Lower lobe of right lung (tissue), 2 donors: Measurements from ENCODE around the gene SART1. TPM values are rescaled to one million over a fixed set of nuclear protein-coding genes. Genes with fewer than 3 reads are reported as not detected.

Source experiments
- ATAC-seq, 2 donors: fragments of 200-7000 bp; cut with Tn5 transposase; one replicate each; pipeline ENCODE4 v1.9.1; 2020 to 2022; ENCODE audit warnings: mild to moderate bottlenecking in 2 of 2, moderate library complexity in 2 of 2
- DNase-seq: peaks from one replicate; pipeline ENCODE4 v3.0.0-alpha.2; 2020
- H3K27ac ChIP-seq: fragments of 200-600 bp; one replicate; pipeline ENCODE4 v1.8.0; 2022
- H3K27me3 ChIP-seq: fragments of 200-600 bp; one replicate; pipeline ENCODE4 v1.8.0; 2022; ENCODE audit warnings: low read depth
- H3K36me3 ChIP-seq: fragments of 200-600 bp; one replicate; pipeline ENCODE4 v1.8.0; 2022; ENCODE audit warnings: mild to moderate bottlenecking
- H3K4me1 ChIP-seq: fragments of 200-600 bp; one replicate; pipeline ENCODE4 v1.8.0; 2022
- H3K4me3 ChIP-seq: fragments of 200-600 bp; one replicate; pipeline ENCODE4 v1.8.0; 2022; ENCODE audit warnings: mild to moderate bottlenecking
- H3K9me3 ChIP-seq: fragments of 200-600 bp; one replicate; pipeline ENCODE4 v1.8.0; 2022
- intact Hi-C: fragments of 100-400 bp; cut with DNase I; formaldehyde crosslinking; loops from one replicate; pipeline ENCODE4 v1.11.0; 2022
- total RNA-seq: library from RNA; stranded (reverse); fragmentation: NEBNext Ultra II Directional; extraction: Animal tissue kit (Norgen Biotek cat#: 25700); gene quantifications from one replicate; pipeline ENCODE4 v1.2.1, GENCODE V29; 2021
- TF ChIP-seq, protein P1 (sequence below): fragments of 200-600 bp; IDR thresholded peaks from one replicate; pipeline ENCODE4 v1.8.0; 2022; ENCODE audit warnings: antibody characterized with exemption, mild to moderate bottlenecking
- donor health status: DM: no; HTN: yes; CAD: no; lungs with severe emphysema.

The SART1 gene
- total RNA-seq, 1 donor from 2014 or later = 51.0 TPM

DNA sequence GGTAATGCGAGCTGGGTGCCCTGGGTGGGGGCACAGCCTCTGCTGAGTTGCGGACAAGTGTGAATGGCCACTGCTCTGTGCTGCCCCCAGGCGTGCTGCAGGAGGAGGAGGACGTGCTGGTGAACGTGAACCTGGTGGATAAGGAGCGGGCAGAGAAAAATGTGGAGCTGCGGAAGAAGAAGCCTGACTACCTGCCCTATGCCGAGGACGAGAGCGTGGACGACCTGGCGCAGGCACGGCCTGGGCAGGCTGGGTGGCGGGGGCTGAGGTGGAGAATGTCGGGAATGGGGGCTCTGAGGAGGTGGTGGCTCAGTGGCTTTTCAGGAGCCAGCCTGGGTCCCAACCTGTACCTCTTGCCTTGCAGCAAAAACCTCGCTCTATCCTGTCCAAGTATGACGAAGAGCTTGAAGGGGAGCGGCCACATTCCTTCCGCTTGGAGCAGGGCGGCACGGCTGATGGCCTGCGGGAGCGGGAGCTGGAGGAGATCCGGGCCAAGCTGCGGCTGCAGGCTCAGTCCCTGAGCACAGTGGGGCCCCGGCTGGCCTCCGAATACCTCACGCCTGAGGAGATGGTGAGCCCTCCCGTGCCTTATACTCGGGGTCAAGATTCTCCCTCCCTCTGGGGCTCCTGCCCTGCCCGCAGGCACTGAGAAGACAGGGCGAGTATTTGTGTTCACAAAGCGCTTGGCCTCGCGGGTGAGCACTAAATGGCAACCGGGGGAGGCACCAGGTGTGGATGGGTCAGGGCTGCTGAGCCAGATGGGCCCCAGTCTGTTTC, 4.6 kb downstream of the SART1 start:
- Histone ChIP-seq H3K4me3 (no peak overlapping the region), H3K27ac (no peak overlapping the region), H3K36me3 (peaks cover 73% of the 10 kb centered on the region), H3K4me1 (peaks cover 48% of the 10 kb centered on the region), H3K9me3 (no peaks in the 10 kb centered on the region), H3K27me3 (no peaks in the 10 kb centered on the region)
- ATAC-seq (no peak), DNase-seq (no peak)
- TF ChIP-seq, protein P1, sequence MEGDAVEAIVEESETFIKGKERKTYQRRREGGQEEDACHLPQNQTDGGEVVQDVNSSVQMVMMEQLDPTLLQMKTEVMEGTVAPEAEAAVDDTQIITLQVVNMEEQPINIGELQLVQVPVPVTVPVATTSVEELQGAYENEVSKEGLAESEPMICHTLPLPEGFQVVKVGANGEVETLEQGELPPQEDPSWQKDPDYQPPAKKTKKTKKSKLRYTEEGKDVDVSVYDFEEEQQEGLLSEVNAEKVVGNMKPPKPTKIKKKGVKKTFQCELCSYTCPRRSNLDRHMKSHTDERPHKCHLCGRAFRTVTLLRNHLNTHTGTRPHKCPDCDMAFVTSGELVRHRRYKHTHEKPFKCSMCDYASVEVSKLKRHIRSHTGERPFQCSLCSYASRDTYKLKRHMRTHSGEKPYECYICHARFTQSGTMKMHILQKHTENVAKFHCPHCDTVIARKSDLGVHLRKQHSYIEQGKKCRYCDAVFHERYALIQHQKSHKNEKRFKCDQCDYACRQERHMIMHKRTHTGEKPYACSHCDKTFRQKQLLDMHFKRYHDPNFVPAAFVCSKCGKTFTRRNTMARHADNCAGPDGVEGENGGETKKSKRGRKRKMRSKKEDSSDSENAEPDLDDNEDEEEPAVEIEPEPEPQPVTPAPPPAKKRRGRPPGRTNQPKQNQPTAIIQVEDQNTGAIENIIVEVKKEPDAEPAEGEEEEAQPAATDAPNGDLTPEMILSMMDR = no peak
- intact Hi-C loops = no loop called here

DNA sequence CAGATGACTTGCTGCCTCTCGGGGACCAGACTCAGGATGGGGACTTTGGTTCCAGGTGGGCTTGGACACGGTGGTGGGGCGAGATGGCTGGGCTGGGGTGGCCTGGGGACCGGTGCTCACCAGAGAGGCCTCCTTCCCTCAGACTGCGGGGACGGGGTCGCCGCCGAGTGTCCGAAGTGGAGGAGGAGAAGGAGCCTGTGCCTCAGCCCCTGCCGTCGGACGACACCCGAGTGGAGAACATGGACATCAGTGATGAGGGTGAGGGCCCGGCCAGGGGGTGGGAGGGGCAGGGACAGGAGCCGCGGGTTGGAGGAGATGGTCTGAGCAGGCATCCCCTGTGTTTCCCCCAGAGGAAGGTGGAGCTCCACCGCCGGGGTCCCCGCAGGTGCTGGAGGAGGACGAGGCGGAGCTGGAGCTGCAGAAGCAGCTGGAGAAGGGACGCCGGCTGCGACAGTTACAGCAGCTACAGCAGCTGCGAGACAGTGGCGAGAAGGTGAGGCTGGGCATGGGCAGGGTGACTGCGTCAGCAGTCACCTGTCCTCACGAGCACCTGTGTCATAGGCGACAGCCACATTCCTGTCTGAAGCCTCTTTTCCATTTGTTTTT, 5.9 kb downstream of the SART1 start:
- no peak for DNase-seq
- ATAC-seq = no peak
- no peaks in the 10 kb centered on the region for H3K27me3 ChIP-seq
- intact Hi-C loops = no loop called here
- H3K36me3 ChIP-seq = peaks cover 81% of the 10 kb centered on the region
- no peak overlapping the region for H3K4me3 ChIP-seq
- peaks cover 45% of the 10 kb centered on the region for H3K4me1 ChIP-seq
- no peaks in the 10 kb centered on the region for H3K9me3 ChIP-seq
- TF ChIP-seq, protein P1 = no peak
- no peak overlapping the region for H3K27ac ChIP-seq

DNA sequence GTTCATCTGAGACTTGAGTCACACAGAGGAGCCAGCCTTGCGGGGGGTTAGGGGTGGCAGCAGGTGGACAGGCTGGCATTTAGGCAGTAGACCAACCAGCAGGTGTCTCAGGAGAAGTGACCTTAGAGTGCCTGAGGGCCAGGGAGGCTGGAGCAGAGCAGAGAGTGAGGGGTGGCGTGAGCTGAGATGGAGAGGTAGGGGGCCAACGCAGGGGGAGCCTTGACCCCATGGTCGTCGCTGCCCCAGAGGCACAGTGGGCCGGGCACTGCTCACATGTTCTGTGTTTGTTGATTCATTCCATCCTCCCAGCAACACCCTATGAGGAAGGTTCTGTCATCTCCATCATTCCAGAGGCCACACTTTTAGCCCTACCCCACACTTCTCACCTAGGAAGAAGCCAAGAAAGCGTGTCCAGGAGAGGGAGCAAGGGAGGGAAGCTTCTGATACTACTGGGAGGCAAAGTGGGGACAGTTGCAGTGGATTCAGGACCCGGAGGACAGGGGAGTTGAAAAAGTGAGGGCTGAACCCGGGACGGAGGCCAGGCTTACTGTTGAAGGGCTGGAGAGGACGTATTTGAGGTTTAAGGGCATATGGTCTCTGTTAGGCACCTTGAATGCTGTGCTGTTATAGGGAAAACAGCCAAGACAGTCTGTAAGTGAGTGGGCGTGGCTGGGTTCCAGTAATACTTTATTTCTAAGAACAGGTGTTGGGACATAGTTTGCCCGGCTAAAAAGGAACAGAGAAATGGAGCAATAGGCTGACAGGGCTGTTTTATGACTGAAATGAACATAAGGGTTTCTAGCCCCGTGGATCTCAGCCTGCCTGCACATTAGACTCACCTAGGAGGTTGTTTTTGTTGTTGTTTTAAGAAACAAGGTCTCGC, 7.3 kb downstream of the SART1 start:
- H3K27me3 ChIP-seq = no peaks in the 10 kb centered on the region
- no peak overlapping the region for H3K4me3 ChIP-seq
- DNase-seq (peak; percentile 66), ATAC-seq (peak; percentile 84 to 90)
- H3K4me1 ChIP-seq = peaks cover 31% of the 10 kb centered on the region
- H3K9me3 ChIP-seq = no peaks in the 10 kb centered on the region
- H3K27ac ChIP-seq = peak overlapping the region; percentile 73
- intact Hi-C loops = no loop called here
- H3K36me3 ChIP-seq = peaks cover 86% of the 10 kb centered on the region
- TF ChIP-seq, protein P1 = peak; percentile 11

DNA sequence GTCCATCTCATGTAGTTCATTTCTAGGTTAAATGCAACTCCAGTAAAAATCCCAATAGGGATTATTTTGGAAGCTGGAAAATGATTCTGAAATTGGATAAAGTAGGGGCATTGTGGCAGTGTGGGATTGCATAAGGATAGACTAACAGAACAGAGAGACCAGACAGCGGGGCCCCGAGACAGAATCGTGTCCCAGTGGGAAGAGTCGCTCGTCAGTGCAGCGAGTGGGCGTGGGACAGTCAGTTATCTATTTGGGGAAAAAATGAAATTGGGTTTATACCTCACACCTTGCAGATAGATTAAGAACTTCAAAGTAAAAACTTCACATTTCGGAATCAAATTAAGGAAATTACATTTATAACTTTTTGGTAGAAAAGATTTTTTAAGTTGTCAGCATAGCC, 10.6 kb downstream of the SART1 start:
- H3K27ac ChIP-seq = no peak overlapping the region
- H3K9me3 ChIP-seq = no peaks in the 10 kb centered on the region
- no peak overlapping the region for H3K4me3 ChIP-seq
- no peak for DNase-seq
- intact Hi-C loops = no loop called here
- TF ChIP-seq, protein P1 = no peak
- H3K27me3 ChIP-seq = no peaks in the 10 kb centered on the region
- peaks cover 25% of the 10 kb centered on the region for H3K4me1 ChIP-seq
- no peak for ATAC-seq
- H3K36me3 ChIP-seq = peaks cover 77% of the 10 kb centered on the region

DNA sequence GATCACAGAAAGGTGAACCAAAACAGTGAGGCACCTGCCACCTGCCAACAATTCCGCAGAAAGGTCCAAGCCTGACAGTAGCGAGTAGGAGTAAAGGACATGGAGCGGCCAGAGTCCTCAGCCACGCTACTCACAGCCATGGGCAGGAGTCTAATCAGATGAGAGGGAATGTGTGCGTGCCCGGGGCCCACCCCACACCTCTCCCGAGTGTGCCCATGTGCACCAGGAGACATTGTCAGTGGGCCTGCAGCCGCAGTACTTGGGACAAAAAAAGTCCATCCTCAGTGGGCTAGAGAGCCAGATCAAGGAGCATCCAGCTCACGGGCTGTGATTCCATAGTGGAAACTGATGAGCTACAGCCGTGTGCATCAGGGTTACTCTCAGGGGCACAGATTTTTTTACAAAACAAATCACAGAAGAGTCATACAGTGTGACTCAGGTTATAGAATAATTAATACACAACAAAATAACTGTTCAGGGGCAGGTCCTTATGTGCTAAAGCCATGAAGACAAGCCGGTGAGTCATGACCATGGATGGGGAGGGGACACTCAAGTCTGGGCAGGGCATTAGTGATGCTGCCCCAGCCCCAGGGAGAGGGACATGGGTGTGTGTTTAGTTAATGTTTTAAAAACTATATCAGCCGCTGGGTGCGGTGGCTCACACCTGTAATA, 12.0 kb downstream of the SART1 start:
- Histone ChIP-seq H3K27me3 (no peaks in the 10 kb centered on the region), H3K27ac (no peak overlapping the region), H3K36me3 (peaks cover 77% of the 10 kb centered on the region), H3K4me3 (no peak overlapping the region), H3K4me1 (peaks cover 17% of the 10 kb centered on the region), H3K9me3 (no peaks in the 10 kb centered on the region)
- ATAC-seq (no peak), DNase-seq (no peak)
- intact Hi-C loops = no loop called here
- TF ChIP-seq, protein P1 = no peak
